ENCODE results near the gene IL20RA. TPM values are rescaled to one million over a fixed set of nuclear protein-coding genes. Genes with fewer than 3 reads are reported as not detected.
A peak's percentile ranks its signal among the peaks of the same experiment; 100 is the strongest.

The IL20RA gene
- total and polyA plus RNA-seq, 5 donors = 0.11 to 3.7 (median 2.1) TPM

GRCh38 chr6:137006056-137006455 lies 38.7 kb downstream of the IL20RA start:
- intact Hi-C loops (cut with DNase I) = no loop called here
- no peak overlapping the region for H3K4me3 ChIP-seq (ENCODE audit: low read length)
- no peaks in the 10 kb centered on the region for H3K4me1 ChIP-seq (ENCODE audit: control insufficient read depth, insufficient read depth, low read length)
- no peaks in the 10 kb centered on the region for H3K9me3 ChIP-seq (ENCODE audit: control insufficient read depth, low read length)
- WGBS = 93% methylated on average over 9 of the region's 9 CpGs
- H3K27me3 ChIP-seq (ENCODE audit: control insufficient read depth, insufficient read depth) = no peaks in the 10 kb centered on the region
- no peak overlapping the region for H3K27ac ChIP-seq (ENCODE audit: low read length)
- ATAC-seq = no peak
- DNase-seq = no peak

- Histone ChIP-seq H3K9me3 (ENCODE audit: control insufficient read depth, low read length) (no peaks in the 10 kb centered on the region), H3K27me3 (ENCODE audit: control insufficient read depth, insufficient read depth) (no peaks in the 10 kb centered on the region), H3K4me1 (ENCODE audit: control insufficient read depth, insufficient read depth, low read length) (no peaks in the 10 kb centered on the region), H3K27ac (ENCODE audit: low read length) (no peak overlapping the region), H3K4me3 (ENCODE audit: low read length) (no peak overlapping the region)
- 86% methylated on average over 6 of the region's 6 CpGs for whole genome bisulfite sequencing
- intact Hi-C loops (cut with DNase I) = no loop called here
- DNase-seq (no peak), ATAC-seq (no peak)
Measured at GRCh38 chr6:137005073-137005472, 39.7 kb downstream of the IL20RA start.

DNA sequence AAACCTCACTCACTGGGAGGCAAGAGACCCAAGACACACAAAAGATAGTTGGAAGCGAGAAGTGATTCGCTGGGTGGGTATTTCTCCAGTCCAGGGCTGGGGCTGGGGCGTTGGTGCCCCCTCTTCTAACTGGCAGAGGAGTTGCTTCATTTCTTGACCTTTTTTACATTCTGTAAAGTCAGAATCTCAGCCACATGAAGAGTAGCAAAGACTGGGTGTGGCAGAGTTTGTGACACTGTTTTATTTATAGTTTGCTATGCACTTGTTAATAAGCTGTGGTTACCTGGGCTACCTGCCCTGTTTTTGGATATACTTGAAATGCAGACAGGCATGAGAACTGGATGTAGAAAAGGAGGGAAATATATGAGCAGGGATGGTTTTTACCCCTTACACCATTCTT lies 42.3 kb downstream of the IL20RA start:
- WGBS = 77% methylated on average over 3 of the region's 3 CpGs
- intact Hi-C loops (cut with DNase I) = no loop called here
- no peak for ATAC-seq

GRCh38 chr6:137001977-137002302 lies 42.8 kb downstream of the IL20RA start:
- intact Hi-C loops (cut with DNase I) = no loop called here

More for the DNA sequence above, 42.3 kb downstream of the IL20RA start:
- Histone ChIP-seq H3K9me3 (ENCODE audit: control insufficient read depth, low read length) (no peaks in the 10 kb centered on the region), H3K27me3 (ENCODE audit: control insufficient read depth, insufficient read depth) (no peaks in the 10 kb centered on the region), H3K27ac (ENCODE audit: low read length) (no peak overlapping the region), H3K4me1 (ENCODE audit: control insufficient read depth, insufficient read depth, low read length) (no peaks in the 10 kb centered on the region), H3K4me3 (ENCODE audit: low read length) (no peak overlapping the region)
- DNase-seq = no peak

DNA sequence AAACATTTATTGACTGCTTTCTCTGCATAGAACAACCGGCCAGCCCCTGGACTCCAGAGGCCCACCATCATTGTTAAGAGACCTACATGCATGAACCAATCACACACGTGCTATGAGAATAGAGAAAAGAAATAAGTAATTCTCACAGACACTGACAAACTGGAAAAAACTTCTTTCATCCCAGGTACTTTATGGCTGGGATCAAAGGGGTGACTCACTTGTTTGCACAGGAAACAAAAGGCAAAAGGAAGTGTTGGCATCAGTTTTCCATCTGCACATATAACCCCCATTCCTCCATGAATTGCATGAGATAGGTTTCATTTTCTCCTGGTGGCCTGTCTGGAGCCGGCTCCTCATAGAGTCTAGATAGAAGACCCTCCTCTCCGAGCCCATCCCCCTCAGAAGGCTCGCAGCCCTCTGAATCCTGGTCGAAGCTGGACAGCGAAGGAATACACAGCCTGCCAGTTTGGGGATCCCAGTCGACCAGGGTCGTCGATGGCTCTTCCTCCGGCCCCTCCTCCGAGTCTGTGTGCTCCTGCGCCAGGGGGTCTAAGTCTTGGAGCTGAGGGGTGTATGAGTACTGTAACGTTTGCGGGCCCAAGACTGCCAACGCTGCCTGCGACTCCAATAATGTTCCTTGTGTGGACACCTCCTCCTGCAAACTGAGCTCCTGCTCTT lies 43.3 kb downstream of the IL20RA start:
- no peak for ATAC-seq
- intact Hi-C loops (cut with DNase I) = no loop called here
- Histone ChIP-seq H3K4me3 (ENCODE audit: low read length) (no peak overlapping the region), H3K27ac (ENCODE audit: low read length) (no peak overlapping the region), H3K9me3 (ENCODE audit: control insufficient read depth, low read length) (no peaks in the 10 kb centered on the region), H3K4me1 (ENCODE audit: control insufficient read depth, insufficient read depth, low read length) (no peaks in the 10 kb centered on the region), H3K27me3 (ENCODE audit: control insufficient read depth, insufficient read depth) (no peaks in the 10 kb centered on the region)
- DNase-seq = no peak
- WGBS = 45% methylated on average over 17 of the region's 17 CpGs

More at GRCh38 chr6:137001977-137002302, 42.8 kb downstream of the IL20RA start:
- ATAC-seq (no peak), DNase-seq (no peak)
- no peaks in the 10 kb centered on the region for H3K4me1 ChIP-seq (ENCODE audit: control insufficient read depth, insufficient read depth, low read length)
- H3K9me3 ChIP-seq (ENCODE audit: control insufficient read depth, low read length) = no peaks in the 10 kb centered on the region
- no peaks in the 10 kb centered on the region for H3K27me3 ChIP-seq (ENCODE audit: control insufficient read depth, insufficient read depth)
- no peak overlapping the region for H3K4me3 ChIP-seq (ENCODE audit: low read length)
- 52% methylated on average over 7 of the region's 7 CpGs for WGBS
- no peak overlapping the region for H3K27ac ChIP-seq (ENCODE audit: low read length)

GRCh38 chr6:137000825-137001224 lies 43.9 kb downstream of the IL20RA start:
- no peaks in the 10 kb centered on the region for H3K27me3 ChIP-seq (ENCODE audit: control insufficient read depth, insufficient read depth)
- intact Hi-C loops (cut with DNase I) = no loop called here
- no peaks in the 10 kb centered on the region for H3K9me3 ChIP-seq (ENCODE audit: control insufficient read depth, low read length)
- WGBS = 54% methylated on average over 3 of the region's 3 CpGs
- ATAC-seq (no peak), DNase-seq (no peak)
- no peak overlapping the region for H3K4me3 ChIP-seq (ENCODE audit: low read length)
- H3K27ac ChIP-seq (ENCODE audit: low read length) = no peak overlapping the region
- H3K4me1 ChIP-seq (ENCODE audit: control insufficient read depth, insufficient read depth, low read length) = no peaks in the 10 kb centered on the region

DNA sequence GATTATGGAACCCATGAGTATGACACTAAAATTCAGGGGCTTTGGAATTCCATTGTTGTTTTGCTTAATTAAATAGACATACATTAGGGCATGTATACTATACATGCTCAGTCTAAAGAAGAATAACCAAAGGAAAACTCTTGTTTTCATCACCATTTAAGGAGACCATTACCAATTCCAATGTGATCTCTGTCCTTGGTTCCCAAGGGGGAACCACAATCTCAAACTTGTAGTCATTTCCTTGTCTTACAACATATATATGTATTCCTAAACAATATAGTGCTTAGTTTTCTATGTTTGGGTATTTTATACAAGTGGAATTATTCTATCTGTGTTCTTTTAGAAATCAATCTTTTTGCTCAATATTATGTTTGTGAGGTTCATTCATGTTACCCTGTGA lies 49.2 kb downstream of the IL20RA start:
- no peak overlapping the region for H3K4me3 ChIP-seq (ENCODE audit: low read length)
- DNase-seq = no peak
- H3K4me1 ChIP-seq (ENCODE audit: control insufficient read depth, insufficient read depth, low read length) = no peaks in the 10 kb centered on the region
- intact Hi-C loops (cut with DNase I) = no loop called here
- ATAC-seq = no peak
- H3K27ac ChIP-seq (ENCODE audit: low read length) = no peak overlapping the region
- no peaks in the 10 kb centered on the region for H3K9me3 ChIP-seq (ENCODE audit: control insufficient read depth, low read length)
- no peaks in the 10 kb centered on the region for H3K27me3 ChIP-seq (ENCODE audit: control insufficient read depth, insufficient read depth)

GRCh38 chr6:136994782-136995181 lies 50.0 kb downstream of the IL20RA start:
- Histone ChIP-seq H3K4me1 (ENCODE audit: control insufficient read depth, insufficient read depth, low read length) (peaks cover 2% of the 10 kb centered on the region), H3K9me3 (ENCODE audit: control insufficient read depth, low read length) (no peaks in the 10 kb centered on the region), H3K4me3 (ENCODE audit: low read length) (no peak overlapping the region), H3K27me3 (ENCODE audit: control insufficient read depth, insufficient read depth) (no peaks in the 10 kb centered on the region), H3K27ac (ENCODE audit: low read length) (no peak overlapping the region)
- ATAC-seq (peak in 1 of 2 donors; percentile 55), DNase-seq (no peak)
- intact Hi-C loops (cut with DNase I) = no loop called here
- WGBS = 56% methylated on average over 5 of the region's 5 CpGs

DNA sequence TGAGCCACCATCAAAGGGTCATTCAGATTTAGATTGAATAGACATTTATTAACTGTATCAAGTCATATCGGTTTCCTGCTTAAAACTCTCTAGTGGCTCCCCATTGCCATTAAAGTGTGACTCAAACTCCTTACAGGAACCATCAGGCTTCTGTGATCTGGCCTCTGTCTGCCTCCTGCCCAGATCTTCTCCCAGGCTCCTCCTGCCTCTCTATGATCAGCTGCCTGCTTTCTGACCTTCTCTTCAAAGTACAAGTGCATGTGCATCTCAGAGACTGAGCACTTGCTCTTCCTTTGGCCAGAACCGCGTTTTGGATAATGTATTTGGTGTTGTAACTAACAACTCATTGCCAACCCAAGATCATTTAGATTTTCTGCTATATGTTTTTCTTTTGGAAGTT lies 52.7 kb downstream of the IL20RA start:
- no peak for DNase-seq
- Histone ChIP-seq H3K4me1 (ENCODE audit: control insufficient read depth, insufficient read depth, low read length) (peaks cover 4% of the 10 kb centered on the region), H3K9me3 (ENCODE audit: control insufficient read depth, low read length) (no peaks in the 10 kb centered on the region), H3K27ac (ENCODE audit: low read length) (no peak overlapping the region), H3K4me3 (ENCODE audit: low read length) (no peak overlapping the region), H3K27me3 (ENCODE audit: control insufficient read depth, insufficient read depth) (no peaks in the 10 kb centered on the region)
- intact Hi-C loops (cut with DNase I) = no loop called here
- WGBS = 50% methylated on average over 3 of the region's 3 CpGs
- no peak for ATAC-seq

- no peak overlapping the region for H3K27ac ChIP-seq (ENCODE audit: low read length)
- H3K4me1 ChIP-seq (ENCODE audit: control insufficient read depth, insufficient read depth, low read length) = peaks cover 4% of the 10 kb centered on the region
- H3K4me3 ChIP-seq (ENCODE audit: low read length) = no peak overlapping the region
- no peak for ATAC-seq
- intact Hi-C loops (cut with DNase I) = no loop called here
- H3K9me3 ChIP-seq (ENCODE audit: control insufficient read depth, low read length) = no peaks in the 10 kb centered on the region
- H3K27me3 ChIP-seq (ENCODE audit: control insufficient read depth, insufficient read depth) = no peaks in the 10 kb centered on the region
- DNase-seq = no peak
Measured at GRCh38 chr6:136991646-136992045, 53.1 kb downstream of the IL20RA start.

DNA sequence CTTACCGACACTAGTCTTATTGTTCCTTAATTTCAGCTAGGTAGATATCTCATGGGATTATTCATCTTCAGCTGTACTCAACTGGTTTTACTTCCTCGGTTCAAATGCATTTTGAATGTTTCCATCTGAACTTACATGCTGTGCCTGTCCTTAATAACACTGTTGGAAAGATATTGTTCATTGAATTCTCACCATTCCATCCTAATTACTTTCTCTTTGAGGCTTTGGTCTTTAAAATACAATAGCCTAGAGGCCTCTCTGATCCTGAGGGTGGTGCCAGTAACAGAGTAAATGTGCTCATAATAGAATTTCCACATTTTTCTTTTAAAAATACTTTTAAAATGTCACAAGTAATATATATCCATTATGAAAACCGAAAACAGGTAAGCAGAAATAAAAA lies 54.0 kb downstream of the IL20RA start:
- no peak overlapping the region for H3K4me3 ChIP-seq (ENCODE audit: low read length)
- H3K27ac ChIP-seq (ENCODE audit: low read length) = no peak overlapping the region
- ATAC-seq = no peak
- intact Hi-C loops (cut with DNase I) = no loop called here
- H3K9me3 ChIP-seq (ENCODE audit: control insufficient read depth, low read length) = no peaks in the 10 kb centered on the region
- peaks cover 4% of the 10 kb centered on the region for H3K4me1 ChIP-seq (ENCODE audit: control insufficient read depth, insufficient read depth, low read length)
- WGBS = 84% methylated on average over 3 of the region's 3 CpGs
- H3K27me3 ChIP-seq (ENCODE audit: control insufficient read depth, insufficient read depth) = no peaks in the 10 kb centered on the region
- no peak for DNase-seq

DNA sequence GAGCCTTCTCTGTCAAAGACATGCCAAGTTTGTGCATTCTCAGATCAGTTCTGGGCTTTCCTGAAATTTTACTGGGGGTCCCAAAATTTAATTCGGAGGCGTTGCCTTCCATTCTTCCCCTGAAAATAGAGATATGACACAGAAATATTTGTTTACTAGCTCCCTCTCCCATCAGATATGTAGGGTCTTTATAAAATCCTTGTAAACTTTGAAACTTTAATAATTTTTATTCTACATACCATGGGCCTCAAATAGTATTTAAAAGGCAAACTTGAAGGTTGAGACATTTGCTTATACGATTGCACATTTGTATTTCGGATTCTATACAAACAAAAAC lies 54.6 kb downstream of the IL20RA start:
- ATAC-seq = no peak
- no peak overlapping the region for H3K27ac ChIP-seq (ENCODE audit: low read length)

More for the DNA sequence above, 54.6 kb downstream of the IL20RA start:
- no peaks in the 10 kb centered on the region for H3K9me3 ChIP-seq (ENCODE audit: control insufficient read depth, low read length)
- DNase-seq = no peak
- peaks cover 4% of the 10 kb centered on the region for H3K4me1 ChIP-seq (ENCODE audit: control insufficient read depth, insufficient read depth, low read length)
- WGBS = 36% methylated on average over 4 of the region's 4 CpGs
- no peaks in the 10 kb centered on the region for H3K27me3 ChIP-seq (ENCODE audit: control insufficient read depth, insufficient read depth)
- H3K4me3 ChIP-seq (ENCODE audit: low read length) = peak overlapping the region; percentile 38
- intact Hi-C loops (cut with DNase I) = no loop called here
